ENCODE measurements around the gene TMEM208. TPM values are rescaled to one million over a fixed set of nuclear protein-coding genes. Genes with fewer than 3 reads are reported as not detected.

The TMEM208 gene
- total and polyA plus RNA-seq, 2 of the 13 experiments (the other 11 are each of a cell fraction or from before 2014, with no cell fraction given) = 58.8 to 72.9 TPM

DNA sequence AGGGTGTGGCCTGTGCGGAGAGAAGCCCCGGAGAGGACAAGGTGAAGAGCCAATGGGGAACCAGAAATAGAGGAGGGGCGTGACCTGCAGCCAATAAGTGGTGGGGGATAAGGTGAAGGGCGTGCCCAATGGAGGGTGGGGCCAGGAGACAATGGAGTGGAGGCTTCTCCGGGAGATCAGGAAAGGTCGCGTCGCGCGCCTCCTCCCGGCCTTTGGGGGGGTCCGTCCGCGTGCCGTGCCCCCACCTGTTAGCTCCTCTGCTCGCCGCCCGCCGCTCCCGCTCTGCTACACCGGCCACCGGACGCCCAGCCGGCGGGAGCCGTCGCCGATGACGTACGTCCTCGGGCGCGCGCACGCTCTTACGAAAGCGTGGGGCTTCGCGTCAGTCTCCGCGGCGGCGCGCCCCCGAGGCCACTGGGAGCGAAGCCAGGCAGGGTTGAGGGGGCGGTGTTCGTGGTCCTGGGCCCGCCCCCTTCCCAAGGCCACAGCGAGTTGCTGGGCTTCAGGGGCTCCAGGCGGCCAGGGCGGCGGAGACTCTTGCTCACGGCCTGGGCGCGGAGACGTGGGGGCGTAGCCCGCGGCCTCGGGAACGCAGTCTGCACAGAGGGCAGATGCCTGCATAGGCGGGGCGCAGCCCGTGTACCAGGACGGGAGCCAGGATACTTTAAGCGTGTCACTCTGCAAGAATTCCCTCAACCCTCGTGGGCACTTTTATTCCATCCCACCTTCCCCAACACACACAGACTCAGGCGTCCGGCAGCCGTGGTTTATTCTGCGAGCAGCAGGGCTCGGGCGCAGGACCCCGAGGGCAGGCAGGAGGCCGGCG lies 43.1 kb upstream of the TMEM208 start, which contains the start of gene MATCAP1 (continued):
- TF ChIP-seq PCBP2 (optimal IDR thresholded peaks at IDR 0.05; ENCODE audit: low read depth, low read length, poor library complexity, severe bottlenecking) (no peak), SYNCRIP (IDR thresholded peaks at IDR 0.05; ENCODE audit: insufficient read depth, low read depth, low read length) (no peak), DNMT3B (CRISPR knock-in tag; conservative IDR thresholded peaks at IDR 0.05) (no peak), LCORL (IDR thresholded peaks at IDR 0.05) (no peak), LCORL (CRISPR knock-in tag; IDR thresholded peaks at IDR 0.05) (peak; percentile 92), ZFP82 (CRISPR knock-in tag; IDR thresholded peaks at IDR 0.05; ENCODE audit: borderline replicate concordance) (peak; percentile 60; the same call in 1 of the 2 replicates), JUN (CRISPR knock-in tag; IDR thresholded peaks at IDR 0.05) (peak; percentile 18; the same call in 1 of the 2 replicates), CREM (IDR thresholded peaks at IDR 0.05) (peak; percentile 54), CREM (CRISPR knock-in tag; IDR thresholded peaks at IDR 0.05) (peak; percentile 66; the same call in 1 of the 2 replicates), ONECUT2 (CRISPR knock-in tag; IDR thresholded peaks at IDR 0.05) (no peak), ZNF879 (CRISPR knock-in tag; IDR thresholded peaks at IDR 0.05) (no peak), AKNA (CRISPR knock-in tag; IDR thresholded peaks at IDR 0.05; ENCODE audit: borderline replicate concordance) (no peak), BRF2 (CRISPR knock-in tag; IDR thresholded peaks at IDR 0.05) (no peak), WIZ (CRISPR knock-in tag; IDR thresholded peaks at IDR 0.05) (peak; percentile 96; the same call in 1 of the 2 replicates), SRY (CRISPR knock-in tag; IDR thresholded peaks at IDR 0.05) (peak; percentile 45; the same call in 1 of the 2 replicates), ZNF121 (CRISPR knock-in tag; IDR thresholded peaks at IDR 0.05) (no peak), ATF2 (CRISPR knock-in tag; IDR thresholded peaks at IDR 0.05) (peak; percentile 76)
- TF ChIP-seq, protein P1, sequence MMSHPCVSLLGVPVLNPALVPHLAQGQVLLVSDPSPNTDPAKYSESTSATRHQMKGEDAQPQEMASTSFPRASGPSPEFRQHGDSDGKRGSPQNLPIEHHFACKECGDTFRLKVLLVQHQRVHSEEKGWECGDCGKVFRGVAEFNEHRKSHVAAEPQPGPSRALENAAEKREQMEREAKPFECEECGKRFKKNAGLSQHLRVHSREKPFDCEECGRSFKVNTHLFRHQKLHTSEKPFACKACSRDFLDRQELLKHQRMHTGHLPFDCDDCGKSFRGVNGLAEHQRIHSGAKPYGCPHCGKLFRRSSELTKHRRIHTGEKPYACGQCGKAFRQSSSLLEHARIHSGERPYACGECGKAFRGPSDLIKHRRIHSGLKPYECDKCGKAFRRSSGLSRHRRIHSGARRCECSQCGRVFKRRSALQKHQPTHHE (CRISPR knock-in tag; IDR thresholded peaks at IDR 0.05; ENCODE audit: borderline replicate concordance) = peak; percentile 71; the same call in 1 of the 2 replicates
- TF ChIP-seq, protein P2, sequence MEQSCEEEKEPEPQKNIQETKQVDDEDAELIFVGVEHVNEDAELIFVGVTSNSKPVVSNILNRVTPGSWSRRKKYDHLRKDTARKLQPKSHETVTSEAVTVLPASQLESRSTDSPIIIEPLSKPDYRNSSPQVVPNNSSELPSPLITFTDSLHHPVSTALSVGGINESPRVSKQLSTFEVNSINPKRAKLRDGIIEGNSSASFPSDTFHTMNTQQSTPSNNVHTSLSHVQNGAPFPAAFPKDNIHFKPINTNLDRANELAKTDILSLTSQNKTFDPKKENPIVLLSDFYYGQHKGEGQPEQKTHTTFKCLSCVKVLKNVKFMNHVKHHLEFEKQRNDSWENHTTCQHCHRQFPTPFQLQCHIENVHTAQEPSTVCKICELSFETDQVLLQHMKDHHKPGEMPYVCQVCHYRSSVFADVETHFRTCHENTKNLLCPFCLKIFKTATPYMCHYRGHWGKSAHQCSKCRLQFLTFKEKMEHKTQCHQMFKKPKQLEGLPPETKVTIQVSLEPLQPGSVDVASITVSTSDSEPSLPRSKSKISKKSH (CRISPR knock-in tag; IDR thresholded peaks at IDR 0.05; ENCODE audit: borderline replicate concordance) = peak; percentile 43; the same call in 1 of the 2 replicates

Measured in HepG2 (cell line).